Measurements from ENCODE around the gene AHRR. TPM values are rescaled to one million over a fixed set of nuclear protein-coding genes. Genes with fewer than 3 reads are reported as not detected.
A peak's percentile ranks its signal among the peaks of the same experiment; 100 is the strongest.

The AHRR gene
- total and polyA plus RNA-seq, 10 of the 15 experiments (the other 5 are each of a cell fraction or from before 2014, with no cell fraction given), result 0.90 to 35.2 (median 19.2) TPM

GRCh38 chr5:317086-317811, 4.3 kb upstream of the AHRR start (continued):
- no peak for TF ChIP-seq E2F4 (IDR thresholded peaks at IDR 0.05; ENCODE audit: low read depth, low read length)
- TF ChIP-seq, protein P1, sequence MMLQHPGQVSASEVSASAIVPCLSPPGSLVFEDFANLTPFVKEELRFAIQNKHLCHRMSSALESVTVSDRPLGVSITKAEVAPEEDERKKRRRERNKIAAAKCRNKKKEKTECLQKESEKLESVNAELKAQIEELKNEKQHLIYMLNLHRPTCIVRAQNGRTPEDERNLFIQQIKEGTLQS (IDR thresholded peaks at IDR 0.05; ENCODE audit: borderline replicate concordance, extremely low read depth, low read depth, low read length), result no peak
- peak; percentile 60; the same call in 1 of the 2 replicates for TF ChIP-seq SMAD5 (IDR thresholded peaks at IDR 0.05; ENCODE audit: low read depth)
- peak; percentile 31; the same call in 1 of the 2 replicates for TF ChIP-seq HDGF (IDR thresholded peaks at IDR 0.05)
- TF ChIP-seq, protein P2, sequence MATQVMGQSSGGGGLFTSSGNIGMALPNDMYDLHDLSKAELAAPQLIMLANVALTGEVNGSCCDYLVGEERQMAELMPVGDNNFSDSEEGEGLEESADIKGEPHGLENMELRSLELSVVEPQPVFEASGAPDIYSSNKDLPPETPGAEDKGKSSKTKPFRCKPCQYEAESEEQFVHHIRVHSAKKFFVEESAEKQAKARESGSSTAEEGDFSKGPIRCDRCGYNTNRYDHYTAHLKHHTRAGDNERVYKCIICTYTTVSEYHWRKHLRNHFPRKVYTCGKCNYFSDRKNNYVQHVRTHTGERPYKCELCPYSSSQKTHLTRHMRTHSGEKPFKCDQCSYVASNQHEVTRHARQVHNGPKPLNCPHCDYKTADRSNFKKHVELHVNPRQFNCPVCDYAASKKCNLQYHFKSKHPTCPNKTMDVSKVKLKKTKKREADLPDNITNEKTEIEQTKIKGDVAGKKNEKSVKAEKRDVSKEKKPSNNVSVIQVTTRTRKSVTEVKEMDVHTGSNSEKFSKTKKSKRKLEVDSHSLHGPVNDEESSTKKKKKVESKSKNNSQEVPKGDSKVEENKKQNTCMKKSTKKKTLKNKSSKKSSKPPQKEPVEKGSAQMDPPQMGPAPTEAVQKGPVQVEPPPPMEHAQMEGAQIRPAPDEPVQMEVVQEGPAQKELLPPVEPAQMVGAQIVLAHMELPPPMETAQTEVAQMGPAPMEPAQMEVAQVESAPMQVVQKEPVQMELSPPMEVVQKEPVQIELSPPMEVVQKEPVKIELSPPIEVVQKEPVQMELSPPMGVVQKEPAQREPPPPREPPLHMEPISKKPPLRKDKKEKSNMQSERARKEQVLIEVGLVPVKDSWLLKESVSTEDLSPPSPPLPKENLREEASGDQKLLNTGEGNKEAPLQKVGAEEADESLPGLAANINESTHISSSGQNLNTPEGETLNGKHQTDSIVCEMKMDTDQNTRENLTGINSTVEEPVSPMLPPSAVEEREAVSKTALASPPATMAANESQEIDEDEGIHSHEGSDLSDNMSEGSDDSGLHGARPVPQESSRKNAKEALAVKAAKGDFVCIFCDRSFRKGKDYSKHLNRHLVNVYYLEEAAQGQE (IDR thresholded peaks at IDR 0.05; ENCODE audit: low read depth, low read length), result 0 out of 2 replicates have a peak, but pooled peaks have one; percentile 1
- peak; percentile 71 to 83; a peak in 2 of 4 replicates for TF ChIP-seq BHLHE40 (IDR thresholded peaks at IDR 0.05; ENCODE audit: borderline replicate concordance in 1 of 2, low read depth in 2 of 2, low read length in 1 of 2)
- no peak; the same call in 1 of the 2 replicates for TF ChIP-seq STAT1 (conservative IDR thresholded peaks at IDR 0.05)
- TF ChIP-seq NR2C2 (IDR thresholded peaks at IDR 0.05; ENCODE audit: borderline replicate concordance, control insufficient read depth, insufficient read length, low read depth), result no peak
- TF ChIP-seq YY1 (IDR thresholded peaks at IDR 0.05; ENCODE audit: low read depth, low read length), result peak; percentile 79
- TF ChIP-seq IKZF1 (conservative IDR thresholded peaks at IDR 0.05), result peak; percentile 94

Measured in GM12878 (cell line).